Activated CD4-positive, alpha-beta memory T cell treated with anti-CD3 and anti-CD28 coated beads for 36 hours (primary cell): ENCODE results near the gene SPATA31D3. TPM values are rescaled to one million over a fixed set of nuclear protein-coding genes. Genes with fewer than 3 reads are reported as not detected.
"Not testable (repeated sequence)": the region's sequence is repeated elsewhere in the genome, so short reads cannot be mapped to it uniquely, and the experiment has no call there.

Experiments
- CTCF ChIA-PET: fragments of 350-600 bp; sonication (Branson Sonifier 250); formaldehyde crosslinking; loops from one replicate; lab custom pipeline; 2021; ENCODE audit warnings: antibody characterized with exemption, inconsistent platforms; lab: Charles Lee
- POLR2A ChIA-PET: fragments of 350-600 bp; sonication (Branson Sonifier 250); formaldehyde crosslinking; loops from one replicate; lab custom pipeline; 2021; ENCODE audit warnings: antibody characterized with exemption; lab: Charles Lee
- DNase-seq: peaks from one replicate; pipeline ENCODE4 v3.0.0-alpha.2; 2020
- H3K27ac Mint-ChIP-seq: one replicate; pipeline ENCODE4 v1.8.0; 2021; ENCODE audit warnings: mixed read lengths
- H3K27me3 Mint-ChIP-seq: one replicate; pipeline ENCODE4 v1.8.0; 2021; ENCODE audit warnings: mixed read lengths
- H3K36me3 Mint-ChIP-seq: one replicate; pipeline ENCODE4 v1.8.0; 2021; ENCODE audit warnings: mixed read lengths
- H3K4me1 Mint-ChIP-seq: one replicate; pipeline ENCODE4 v1.8.0; 2021; ENCODE audit warnings: low read depth, mixed read lengths
- H3K4me3 Mint-ChIP-seq: one replicate; pipeline ENCODE4 v1.8.0; 2021; ENCODE audit warnings: mild to moderate bottlenecking, mixed read lengths
- H3K9me3 Mint-ChIP-seq: one replicate; pipeline ENCODE4 v1.8.0; 2021; ENCODE audit warnings: mixed read lengths
- intact Hi-C: fragments of 100-400 bp; cut with micrococcal nuclease; formaldehyde crosslinking; loops from one replicate; pipeline ENCODE4 v1.15.1; 2023
- total RNA-seq, 2 experiments: library from RNA; stranded (reverse); gene quantifications; one replicate each; pipeline ENCODE4 v1.2.3, GENCODE V29; 2021

The SPATA31D3 gene
- total RNA-seq, 2 experiments from 2014 or later: not detected

DNA sequence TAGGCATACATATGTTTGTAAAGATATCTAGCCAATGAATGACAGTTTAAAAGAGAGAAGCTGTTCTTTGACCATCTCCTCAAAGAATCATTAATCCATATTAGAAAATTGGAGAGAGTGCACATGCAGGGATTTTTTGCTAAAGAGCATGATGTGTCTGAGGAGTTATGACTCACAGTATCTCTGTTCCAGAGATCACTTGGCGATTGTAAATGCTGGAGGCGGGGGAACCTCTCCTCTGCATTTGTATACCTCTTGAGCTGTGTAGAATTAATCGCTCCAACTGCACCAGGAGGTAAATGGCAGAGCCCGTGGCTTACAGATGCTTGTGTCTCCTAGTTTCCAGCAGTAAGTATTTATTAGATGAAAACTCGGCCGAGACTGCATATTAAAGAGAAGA, 41.6 kb downstream of the SPATA31D3 start:
- Mint-ChIP-seq H3K4me1 (no peaks in the 10 kb centered on the region), H3K9me3 (peaks cover 2% of the 10 kb centered on the region), H3K27ac (no peak overlapping the region), H3K27me3 (no peaks in the 10 kb centered on the region), H3K4me3 (no peak overlapping the region), H3K36me3 (no peaks in the 10 kb centered on the region)
- DNase-seq: no peak
- ChIA-PET CTCF (no interaction called here), POLR2A (no interaction called here)
- intact Hi-C loops: no loop called here

DNA sequence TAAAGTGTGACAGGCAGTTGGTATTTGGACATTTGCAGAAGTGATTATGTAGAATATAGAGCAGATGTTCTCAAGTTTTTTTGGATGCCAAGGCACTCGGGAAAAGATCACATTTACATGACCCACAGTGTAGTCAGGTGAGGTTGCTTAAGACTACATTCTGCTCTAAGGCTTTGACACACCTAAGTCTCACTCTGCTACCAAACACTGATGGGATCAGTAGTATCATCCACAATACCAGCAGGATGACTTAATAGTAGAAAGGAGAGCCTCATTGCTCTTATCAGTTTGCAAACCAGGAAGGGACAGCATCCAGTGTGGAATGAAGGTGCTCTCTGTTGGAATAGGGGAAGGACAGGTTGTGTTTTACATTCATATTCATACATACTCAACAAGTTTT, 42.8 kb downstream of the SPATA31D3 start:
- POLR2A ChIA-PET: no interaction called here
- no peaks in the 10 kb centered on the region for H3K4me1 Mint-ChIP-seq
- H3K36me3 Mint-ChIP-seq: no peaks in the 10 kb centered on the region
- H3K9me3 Mint-ChIP-seq: peaks cover 7% of the 10 kb centered on the region
- intact Hi-C loops: no loop called here
- DNase-seq: no peak
- H3K27ac Mint-ChIP-seq: no peak overlapping the region
- no peak overlapping the region for H3K4me3 Mint-ChIP-seq
- no peaks in the 10 kb centered on the region for H3K27me3 Mint-ChIP-seq
- CTCF ChIA-PET: no interaction called here

DNA sequence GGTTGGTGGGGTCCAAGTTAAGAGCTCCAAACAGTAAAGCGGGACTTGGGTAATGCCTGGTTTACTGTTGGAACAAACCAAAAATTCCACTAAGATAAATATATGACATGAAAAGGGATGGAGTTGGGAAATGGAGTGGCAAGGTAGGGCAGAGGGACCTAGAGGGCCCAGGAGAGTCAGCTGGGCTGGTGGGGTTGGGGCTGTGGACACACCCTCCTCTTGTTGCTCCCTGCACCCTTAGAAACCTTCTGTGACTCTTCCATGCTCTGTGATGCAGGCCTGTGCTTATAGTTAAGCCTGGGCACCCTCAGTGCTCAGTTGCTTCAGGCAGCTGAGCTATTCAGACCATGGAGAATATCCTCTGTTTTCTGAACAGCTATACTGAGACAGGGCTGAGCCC, 45.2 kb downstream of the SPATA31D3 start, which contains the start of gene SPATA31D1:
Gene SPATA31D1, plus strand, starts transcription at position 301 of the 400 bp plus-strand sequence. Its CDS starts 47 bp downstream, at position 348.
- POLR2A ChIA-PET: not testable (repeated sequence)

DNA sequence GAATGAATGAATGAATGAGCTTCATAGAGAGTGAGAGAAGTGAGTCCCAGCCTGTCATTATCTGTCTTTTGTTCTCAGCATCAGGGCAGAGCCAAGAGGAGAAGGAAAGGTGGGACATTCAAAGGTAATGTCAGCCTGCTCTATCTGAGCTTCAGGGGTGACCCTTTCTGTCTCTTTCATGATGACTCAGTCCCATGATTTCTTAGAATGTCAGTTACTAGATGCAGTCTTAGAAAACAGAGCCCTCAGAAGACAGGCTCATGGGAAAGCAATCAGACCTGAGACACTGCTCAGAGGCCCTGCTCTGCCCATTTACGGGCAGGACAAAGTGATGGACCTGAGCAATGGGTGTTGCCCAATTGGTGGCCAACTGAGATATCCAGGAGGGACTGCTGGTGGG, 46.4 kb downstream of the SPATA31D3 start:
- CTCF ChIA-PET: interaction anchor here (0.6 kb wide), 1 partner anchor 156 kb away, joined by 3 read pairs; no protein-coding TSS in a partner anchor
- H3K27ac Mint-ChIP-seq: no peak overlapping the region
- H3K27me3 Mint-ChIP-seq: no peaks in the 10 kb centered on the region
- H3K36me3 Mint-ChIP-seq: no peaks in the 10 kb centered on the region
- no peaks in the 10 kb centered on the region for H3K4me1 Mint-ChIP-seq
- intact Hi-C loops: no loop called here
- H3K9me3 Mint-ChIP-seq: peaks cover 28% of the 10 kb centered on the region
- no peak for DNase-seq
- POLR2A ChIA-PET: no interaction called here
- H3K4me3 Mint-ChIP-seq: no peak overlapping the region

More for the DNA sequence above, 45.2 kb downstream of the SPATA31D3 start, which contains the start of gene SPATA31D1:
- CTCF ChIA-PET, H3K4me3 Mint-ChIP-seq, H3K27me3 Mint-ChIP-seq, H3K27ac Mint-ChIP-seq, DNase-seq, H3K36me3 Mint-ChIP-seq, H3K4me1 Mint-ChIP-seq, intact Hi-C loops: not testable (repeated sequence)
- peaks cover 21% of the 10 kb centered on the region for H3K9me3 Mint-ChIP-seq

DNA sequence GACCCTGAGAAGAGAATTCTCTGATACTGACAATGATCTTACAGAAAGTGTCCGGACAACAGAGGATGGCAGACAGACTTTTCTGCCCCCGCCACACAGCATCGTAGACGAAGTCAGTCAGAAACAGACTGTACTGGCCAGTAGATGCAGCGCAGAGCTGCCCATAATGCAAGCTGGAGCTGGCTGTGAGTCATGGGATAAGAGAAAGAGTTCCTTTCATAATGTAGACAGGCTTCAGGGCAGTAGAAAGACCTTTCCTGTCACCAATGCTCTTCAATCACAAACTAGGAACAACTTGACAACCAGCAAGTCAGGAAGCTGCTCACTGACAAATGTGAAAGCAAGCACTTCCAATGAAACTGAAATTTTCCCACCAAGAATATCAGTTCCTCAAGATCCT, 50.4 kb downstream of the SPATA31D3 start:
- Mint-ChIP-seq H3K4me1 (no peaks in the 10 kb centered on the region), H3K4me3 (no peak overlapping the region), H3K9me3 (peaks cover 28% of the 10 kb centered on the region), H3K27ac (no peak overlapping the region), H3K36me3 (no peaks in the 10 kb centered on the region), H3K27me3 (no peaks in the 10 kb centered on the region)
- intact Hi-C loops: no loop called here
- CTCF ChIA-PET: no interaction called here
- POLR2A ChIA-PET: no interaction called here
- DNase-seq: no peak

Other genes with a start within 250 kb of the SPATA31D3 start
- not detected for gene SPATA31D4, start 15.1 kb upstream of the SPATA31D3 start, total RNA-seq
- not detected for gene SPATA31D1, start 45.3 kb downstream of the SPATA31D3 start, total RNA-seq